ENCODE data around the gene TRAF4. TPM values are rescaled to one million over a fixed set of nuclear protein-coding genes. Genes with fewer than 3 reads are reported as not detected.
A peak's percentile ranks its signal among the peaks of the same experiment; 100 is the strongest.
"Not testable (repeated sequence)": the region's sequence is repeated elsewhere in the genome, so short reads cannot be mapped to it uniquely, and the experiment has no call there.

TRAF4 gene
- total RNA-seq, 4 donors from 2014 or later = 18.4 to 42.8 (median 30.0) TPM

DNA sequence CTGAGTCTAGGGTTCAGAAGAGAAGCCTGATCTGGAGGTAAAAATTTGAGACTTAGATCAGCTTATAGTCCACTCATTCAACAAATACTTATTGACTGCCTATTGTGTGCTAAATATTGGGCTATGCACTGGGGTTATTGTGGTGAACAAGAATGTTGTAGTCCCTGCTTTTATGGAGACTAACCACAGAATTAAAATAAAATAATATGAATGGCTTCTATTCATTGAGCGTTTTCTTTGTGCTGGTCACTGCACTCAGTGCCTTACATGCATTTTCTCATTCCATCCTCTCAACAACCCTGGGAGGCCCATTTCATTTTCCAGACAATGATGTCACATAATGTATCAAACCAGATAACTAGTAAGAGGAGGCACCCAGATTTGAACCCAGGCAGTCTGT lies 10.5 kb upstream of the TRAF4 start:
- H3K36me3 ChIP-seq = peaks cover 0 to 4% (median 0%) of the 10 kb centered on the region in 3 donors
- TF ChIP-seq EP300 (IDR thresholded peaks at IDR 0.05) = no peak
- TF ChIP-seq, protein P1, sequence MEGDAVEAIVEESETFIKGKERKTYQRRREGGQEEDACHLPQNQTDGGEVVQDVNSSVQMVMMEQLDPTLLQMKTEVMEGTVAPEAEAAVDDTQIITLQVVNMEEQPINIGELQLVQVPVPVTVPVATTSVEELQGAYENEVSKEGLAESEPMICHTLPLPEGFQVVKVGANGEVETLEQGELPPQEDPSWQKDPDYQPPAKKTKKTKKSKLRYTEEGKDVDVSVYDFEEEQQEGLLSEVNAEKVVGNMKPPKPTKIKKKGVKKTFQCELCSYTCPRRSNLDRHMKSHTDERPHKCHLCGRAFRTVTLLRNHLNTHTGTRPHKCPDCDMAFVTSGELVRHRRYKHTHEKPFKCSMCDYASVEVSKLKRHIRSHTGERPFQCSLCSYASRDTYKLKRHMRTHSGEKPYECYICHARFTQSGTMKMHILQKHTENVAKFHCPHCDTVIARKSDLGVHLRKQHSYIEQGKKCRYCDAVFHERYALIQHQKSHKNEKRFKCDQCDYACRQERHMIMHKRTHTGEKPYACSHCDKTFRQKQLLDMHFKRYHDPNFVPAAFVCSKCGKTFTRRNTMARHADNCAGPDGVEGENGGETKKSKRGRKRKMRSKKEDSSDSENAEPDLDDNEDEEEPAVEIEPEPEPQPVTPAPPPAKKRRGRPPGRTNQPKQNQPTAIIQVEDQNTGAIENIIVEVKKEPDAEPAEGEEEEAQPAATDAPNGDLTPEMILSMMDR (IDR thresholded peaks at IDR 0.05) = no peak
- no peak for TF ChIP-seq POLR2A (IDR thresholded peaks at IDR 0.05)
- H3K27ac ChIP-seq = peak overlapping the region in 2 of 4 donors; percentile 47 to 60
- WGBS, 2 donors = 45 to 65% methylated on average over 1 of the region's 1 CpG
- H3K4me3 ChIP-seq = no peak overlapping the region
- peaks cover 0 to 16% (median 7%) of the 10 kb centered on the region in 4 donors for H3K4me1 ChIP-seq
- H3K9me3 ChIP-seq = no peaks in the 10 kb centered on the region
- DNase-seq (ENCODE audit: low spot score in 2 of 2) = no peak
- no peaks in the 10 kb centered on the region for H3K27me3 ChIP-seq

DNA sequence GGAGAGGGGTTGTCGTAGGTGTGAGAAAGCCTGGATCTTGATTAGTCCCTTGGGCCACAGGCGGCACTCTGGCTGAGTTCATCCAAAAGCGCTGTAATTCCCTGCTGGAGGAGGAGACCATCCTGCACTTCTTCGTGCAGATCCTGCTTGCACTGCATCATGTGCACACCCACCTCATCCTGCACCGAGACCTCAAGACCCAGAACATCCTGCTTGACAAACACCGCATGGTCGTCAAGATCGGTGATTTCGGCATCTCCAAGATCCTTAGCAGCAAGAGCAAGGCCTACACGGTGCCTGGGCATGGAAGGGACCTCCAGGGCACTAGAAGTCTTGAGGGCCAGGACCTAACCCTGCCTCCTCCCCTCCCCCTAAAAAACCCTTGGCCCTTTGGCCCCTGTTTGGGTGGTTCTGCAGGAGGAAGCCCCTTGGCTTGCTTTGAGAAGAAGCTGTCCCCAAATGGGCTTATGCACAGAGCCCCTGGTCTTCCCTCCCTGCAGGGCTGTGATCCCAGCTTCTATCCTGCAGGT lies 9.0 kb upstream of the TRAF4 start:
- no peak for DNase-seq (ENCODE audit: low spot score in 2 of 2)
- Histone ChIP-seq H3K27me3 (no peaks in the 10 kb centered on the region), H3K4me3 (no peak overlapping the region), H3K9me3 (no peaks in the 10 kb centered on the region), H3K4me1 (peaks cover 0 to 10% (median 4%) of the 10 kb centered on the region in 4 donors), H3K36me3 (peaks cover 0 to 4% (median 0%) of the 10 kb centered on the region in 3 donors), H3K27ac (no peak overlapping the region)
- WGBS, 2 donors = 85% methylated on average over 10 of the region's 10 CpGs
- TF ChIP-seq POLR2A (IDR thresholded peaks at IDR 0.05) (no peak), EP300 (IDR thresholded peaks at IDR 0.05) (no peak)
- TF ChIP-seq, protein P1 (IDR thresholded peaks at IDR 0.05) = no peak

DNA sequence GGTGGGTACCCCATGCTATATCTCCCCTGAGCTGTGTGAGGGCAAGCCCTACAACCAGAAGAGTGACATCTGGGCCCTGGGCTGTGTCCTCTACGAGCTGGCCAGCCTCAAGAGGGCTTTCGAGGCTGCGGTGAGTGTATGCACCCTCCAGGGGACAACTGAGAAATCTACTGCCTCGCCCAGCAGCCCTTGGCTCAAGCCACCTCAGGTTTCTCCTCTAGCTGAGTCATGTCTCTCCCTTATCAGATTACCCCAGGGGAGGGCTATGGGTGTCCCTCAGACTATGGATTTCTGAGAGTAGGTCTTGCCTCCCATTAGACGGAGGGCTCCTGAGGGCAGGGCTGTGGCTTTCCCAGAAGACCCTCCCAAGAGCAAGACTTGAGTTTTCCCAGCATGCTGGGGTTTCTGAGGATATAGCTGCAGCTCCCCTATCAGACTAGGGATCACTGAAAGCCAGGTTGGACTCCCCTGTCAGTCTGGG lies 8.5 kb upstream of the TRAF4 start:
- no peaks in the 10 kb centered on the region for H3K27me3 ChIP-seq
- no peak overlapping the region for H3K4me3 ChIP-seq
- no peak for DNase-seq (ENCODE audit: low spot score in 2 of 2)
- whole genome bisulfite sequencing, 2 donors = 82 to 87% methylated on average over 4 to 5 of the region's 5 CpGs
- no peak for TF ChIP-seq POLR2A (IDR thresholded peaks at IDR 0.05)
- no peak for TF ChIP-seq EP300 (IDR thresholded peaks at IDR 0.05)
- TF ChIP-seq, protein P1 (IDR thresholded peaks at IDR 0.05) = no peak
- H3K4me1 ChIP-seq = peaks cover 0 to 10% (median 4%) of the 10 kb centered on the region in 4 donors
- peaks cover 0 to 4% (median 0%) of the 10 kb centered on the region in 3 donors for H3K36me3 ChIP-seq
- no peaks in the 10 kb centered on the region for H3K9me3 ChIP-seq
- H3K27ac ChIP-seq = no peak overlapping the region

DNA sequence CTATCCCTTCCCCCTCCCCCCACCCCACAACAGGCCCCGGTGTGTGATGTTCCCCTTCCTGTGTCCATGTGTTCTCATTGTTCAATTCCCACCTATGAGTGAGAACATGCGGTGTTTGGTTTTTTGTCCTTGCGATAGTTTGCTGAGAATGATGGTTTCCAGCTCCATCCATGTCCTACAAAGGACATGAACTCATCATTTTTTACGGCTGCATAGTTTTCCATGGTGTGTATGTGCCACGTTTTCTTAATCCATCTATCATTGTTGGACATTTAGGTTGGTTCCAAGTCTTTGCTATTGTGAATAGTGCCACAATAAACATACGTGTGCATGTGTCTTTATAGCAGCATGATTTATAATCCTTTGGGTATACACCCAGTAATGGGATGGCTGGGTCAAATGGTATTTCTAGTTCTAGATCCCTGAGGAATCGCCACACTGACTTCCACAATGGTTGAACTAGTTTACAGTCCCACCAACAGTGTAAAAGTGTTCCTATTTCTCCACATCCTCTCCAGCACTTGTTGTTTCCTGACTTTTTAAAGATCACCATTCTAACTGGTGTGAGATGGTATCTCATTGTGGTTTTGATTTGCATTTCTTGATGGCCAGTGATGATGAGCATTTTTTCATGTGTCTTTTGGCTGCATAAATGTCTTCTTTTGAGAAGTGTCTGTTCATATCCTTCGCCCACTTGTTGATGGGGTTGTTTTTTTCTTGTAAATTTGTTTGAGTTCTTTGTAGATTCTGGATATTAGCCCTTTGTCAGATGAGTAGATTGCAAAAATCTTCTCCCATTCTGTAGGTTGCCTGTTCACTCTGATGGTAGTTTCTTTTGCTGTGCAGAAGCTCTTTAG lies 7.7 kb upstream of the TRAF4 start:
- H3K9me3 ChIP-seq; H3K4me1 ChIP-seq; H3K27me3 ChIP-seq; H3K27ac ChIP-seq; H3K36me3 ChIP-seq; DNase-seq (ENCODE audit: low spot score in 2 of 2); H3K4me3 ChIP-seq: not testable (repeated sequence)
- WGBS, 2 donors = 93 to 96% methylated on average over 7 to 8 of the region's 8 CpGs

DNA sequence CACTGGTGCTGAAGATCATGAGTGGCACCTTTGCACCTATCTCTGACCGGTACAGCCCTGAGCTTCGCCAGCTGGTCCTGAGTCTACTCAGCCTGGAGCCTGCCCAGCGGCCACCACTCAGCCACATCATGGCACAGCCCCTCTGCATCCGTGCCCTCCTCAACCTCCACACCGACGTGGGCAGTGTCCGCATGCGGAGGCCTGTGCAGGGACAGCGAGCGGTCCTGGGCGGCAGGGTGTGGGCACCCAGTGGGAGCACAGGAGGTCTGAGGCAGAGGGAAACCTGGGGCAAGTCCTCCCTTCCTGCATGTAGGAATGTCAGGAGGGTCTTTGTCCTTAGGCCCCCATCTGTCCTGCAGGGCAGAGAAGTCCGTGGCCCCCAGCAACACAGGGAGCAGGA lies 6.5 kb upstream of the TRAF4 start:
- TF ChIP-seq POLR2A (IDR thresholded peaks at IDR 0.05) (no peak), EP300 (IDR thresholded peaks at IDR 0.05) (no peak)
- TF ChIP-seq, protein P1 (IDR thresholded peaks at IDR 0.05) = no peak
- Histone ChIP-seq H3K9me3 (no peaks in the 10 kb centered on the region), H3K4me1 (peaks cover 0 to 20% (median 8%) of the 10 kb centered on the region in 4 donors), H3K4me3 (no peak overlapping the region), H3K27me3 (no peaks in the 10 kb centered on the region), H3K36me3 (peaks cover 0 to 4% (median 0%) of the 10 kb centered on the region in 3 donors), H3K27ac (no peak overlapping the region)
- DNase-seq (ENCODE audit: low spot score in 2 of 2) = no peak
- 95 to 97% methylated on average over 12 of the region's 12 CpGs for WGBS, 2 donors
